ENCODE results near the gene SPACA6. TPM values are rescaled to one million over a fixed set of nuclear protein-coding genes. Genes with fewer than 3 reads are reported as not detected.

Gene SPACA6
- total RNA-seq, 1 experiment from 2014 or later: 18.9 TPM

- Histone ChIP-seq H2AFZ (ENCODE audit: low read length) (no peak overlapping the region), H2AK5ac (ENCODE audit: insufficient read length, low read length) (no peak overlapping the region), H2BK15ac (ENCODE audit: low read depth, low read length) (no peak overlapping the region), H3T11ph (ENCODE audit: low read length) (no peak overlapping the region), H3K56ac (ENCODE audit: insufficient read length, low read depth, low read length) (no peak overlapping the region), H3K79me2 (ENCODE audit: insufficient read depth, low read length) (no peaks in the 10 kb centered on the region), H3K4me1 (ENCODE audit: insufficient read depth, low read length) (no peaks in the 10 kb centered on the region), H3K9me3 (ENCODE audit: control insufficient read depth, low read depth, low read length) (no peaks in the 10 kb centered on the region), H3K23me2 (ENCODE audit: insufficient read length, low read depth, low read length, poor library complexity, severe bottlenecking) (peaks cover under 1% of the 10 kb centered on the region), H4K20me1 (ENCODE audit: control insufficient read depth, insufficient read depth, insufficient read length) (no peaks in the 10 kb centered on the region), H4K8ac (replicated peaks; ENCODE audit: insufficient read length, low read depth, low read length) (no peak overlapping the region), H3K9ac (ENCODE audit: extremely low read depth, insufficient read length, low read length) (no peak overlapping the region), H2BK12ac (ENCODE audit: insufficient read length, low read depth, low read length) (no peak overlapping the region), H3K23ac (ENCODE audit: insufficient read length, low read depth, low read length) (no peak overlapping the region), H3K14ac (ENCODE audit: insufficient read depth, low read length) (no peak overlapping the region; the same call in 1 of the 2 replicates), H2BK5ac (ENCODE audit: insufficient read length, low read length) (no peak overlapping the region), H3K27me3 (ENCODE audit: insufficient read depth, low read length) (no peaks in the 10 kb centered on the region; the same call in 1 of the 2 replicates), H2BK20ac (ENCODE audit: low read depth, low read length, poor library complexity, severe bottlenecking) (no peak overlapping the region), H3K18ac (ENCODE audit: insufficient read length, low read depth, low read length) (no peak overlapping the region), H3K27ac (ENCODE audit: insufficient read length, low read depth, low read length) (no peak overlapping the region), H2BK120ac (ENCODE audit: low read depth, low read length, poor library complexity, severe bottlenecking) (no peak overlapping the region), H4K91ac (ENCODE audit: insufficient read length, low read depth, low read length) (no peak overlapping the region), H3K79me1 (ENCODE audit: insufficient read depth, low read depth, low read length, poor library complexity, severe bottlenecking) (no peaks in the 10 kb centered on the region), H3K4ac (ENCODE audit: low read depth, low read length) (no peak overlapping the region), H3K4me2 (ENCODE audit: insufficient read depth, insufficient read length, low read length) (no peak overlapping the region), H4K5ac (ENCODE audit: insufficient read length, low read depth, low read length) (no peak overlapping the region)
- peaks cover 7 to 9% of the 10 kb centered on the region in 2 experiments; a peak in 3 of 4 replicates for H3K4me1 Mint-ChIP-seq
- H3K27me3 Mint-ChIP-seq (ENCODE audit: low read depth): peaks cover 39% of the 10 kb centered on the region
- no CpG with 5 or more reads among the region's 6 CpGs for WGBS (ENCODE audit: extremely low coverage, insufficient read length, low lambda C conversion rate)
- H3K4me3 Mint-ChIP-seq: no peak overlapping the region
- H3K36me3 Mint-ChIP-seq (ENCODE audit: insufficient read depth in 1 of 3, low read depth in 3 of 3): peaks cover 12 to 30% (median 16%) of the 10 kb centered on the region in 3 experiments
- DNase-seq: no peak
- no peak overlapping the region for H3K27ac Mint-ChIP-seq
- H3K9me3 Mint-ChIP-seq: peaks cover 0 to 18% of the 10 kb centered on the region in 2 experiments; a peak in 3 of 5 replicates
- TF ChIP-seq, protein P1, sequence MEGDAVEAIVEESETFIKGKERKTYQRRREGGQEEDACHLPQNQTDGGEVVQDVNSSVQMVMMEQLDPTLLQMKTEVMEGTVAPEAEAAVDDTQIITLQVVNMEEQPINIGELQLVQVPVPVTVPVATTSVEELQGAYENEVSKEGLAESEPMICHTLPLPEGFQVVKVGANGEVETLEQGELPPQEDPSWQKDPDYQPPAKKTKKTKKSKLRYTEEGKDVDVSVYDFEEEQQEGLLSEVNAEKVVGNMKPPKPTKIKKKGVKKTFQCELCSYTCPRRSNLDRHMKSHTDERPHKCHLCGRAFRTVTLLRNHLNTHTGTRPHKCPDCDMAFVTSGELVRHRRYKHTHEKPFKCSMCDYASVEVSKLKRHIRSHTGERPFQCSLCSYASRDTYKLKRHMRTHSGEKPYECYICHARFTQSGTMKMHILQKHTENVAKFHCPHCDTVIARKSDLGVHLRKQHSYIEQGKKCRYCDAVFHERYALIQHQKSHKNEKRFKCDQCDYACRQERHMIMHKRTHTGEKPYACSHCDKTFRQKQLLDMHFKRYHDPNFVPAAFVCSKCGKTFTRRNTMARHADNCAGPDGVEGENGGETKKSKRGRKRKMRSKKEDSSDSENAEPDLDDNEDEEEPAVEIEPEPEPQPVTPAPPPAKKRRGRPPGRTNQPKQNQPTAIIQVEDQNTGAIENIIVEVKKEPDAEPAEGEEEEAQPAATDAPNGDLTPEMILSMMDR (conservative IDR thresholded peaks at IDR 0.05): no peak
These were observed 16.4 kb downstream of the SPACA6 start for GRCh38 chr19:51709575-51709974.
